GM12892 (cell line): ENCODE data around the gene XPNPEP2.

ENCODE experiments used
- POLR2A ChIP-seq: IDR thresholded peaks from 2 replicates; pipeline ENCODE4 v1.6.1; 2011; ENCODE audit warnings: low read depth, low read length, control low read depth
- POLR2AphosphoS5 ChIP-seq: IDR thresholded peaks from 2 replicates; pipeline ENCODE4 v1.6.1; 2011; ENCODE audit warnings: low read depth, low read length, control low read depth

DNA sequence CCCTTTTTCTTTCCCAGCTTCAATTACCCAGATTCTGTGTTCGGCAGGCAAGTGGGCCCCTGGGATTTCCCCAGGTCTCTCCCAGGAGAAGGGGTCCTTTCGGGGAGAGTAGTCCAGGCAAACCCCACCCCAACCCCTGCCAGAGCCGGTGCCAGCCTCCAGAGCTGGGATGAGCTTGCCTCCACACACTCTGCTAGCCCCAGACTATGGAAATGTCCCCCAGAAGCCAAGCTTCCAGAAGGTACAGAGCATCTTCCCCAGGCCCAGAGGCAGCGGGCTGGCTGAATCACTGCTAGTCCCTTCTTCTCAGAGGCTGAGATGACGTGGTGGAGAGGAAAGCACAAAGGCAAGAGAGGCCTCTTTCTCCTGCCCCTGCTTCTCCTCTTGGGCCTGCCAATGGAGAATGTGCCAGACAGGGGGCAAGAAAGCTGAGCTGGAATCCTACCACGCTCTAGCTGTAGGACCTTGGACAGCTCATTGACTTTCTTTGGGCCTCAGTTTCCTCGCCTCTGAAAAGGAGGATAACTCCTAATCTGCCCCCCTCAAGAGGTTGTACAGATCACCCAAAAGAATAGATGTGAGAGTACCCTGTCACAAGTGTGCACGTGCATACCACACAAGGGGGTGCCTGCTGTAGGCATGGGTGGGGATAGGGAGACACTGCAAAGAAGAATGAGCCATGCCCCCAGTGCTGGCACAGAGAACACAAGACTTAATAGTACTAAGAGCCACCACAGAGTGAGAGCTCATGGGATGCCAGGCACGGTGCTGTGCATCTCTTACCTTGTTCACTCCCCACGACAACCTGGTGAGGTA, 43.1 kb downstream of the XPNPEP2 start:
- TF ChIP-seq POLR2A: no peak
- TF ChIP-seq POLR2AphosphoS5: no peak
